NCI-H2081 (cell line): ENCODE measurements around the gene CAMSAP1.

Experiments used
- DNase-seq, 2 experiments: peaks; one replicate each; lab custom pipeline; 2025; lab: John Stamatoyannopoulos, UW

Gene CAMSAP1

GRCh38 chr9:135939351-135940265 lies 32.3 kb upstream of the CAMSAP1 start:
- DNase-seq: no peak

GRCh38 chr9:135937521-135938489 lies 30.5 kb upstream of the CAMSAP1 start:
- no peak for DNase-seq

- no peak for DNase-seq
Measured at GRCh38 chr9:135933114-135933513, 25.8 kb upstream of the CAMSAP1 start.

GRCh38 chr9:135932656-135933055 lies 25.3 kb upstream of the CAMSAP1 start:
- no peak for DNase-seq

GRCh38 chr9:135931349-135931820 lies 24.0 kb upstream of the CAMSAP1 start:
- DNase-seq: no peak

- no peak for DNase-seq
Measured at GRCh38 chr9:135930446-135931345, 23.4 kb upstream of the CAMSAP1 start.

- DNase-seq: no peak
Measured at GRCh38 chr9:135929656-135930445, 22.5 kb upstream of the CAMSAP1 start.

GRCh38 chr9:135928731-135929655 lies 21.6 kb upstream of the CAMSAP1 start:
- DNase-seq: no peak

- no peak for DNase-seq
Measured at GRCh38 chr9:135928074-135928730, 20.9 kb upstream of the CAMSAP1 start.

- no peak for DNase-seq
Measured at GRCh38 chr9:135927195-135928013, 20.1 kb upstream of the CAMSAP1 start.

- DNase-seq: no peak
Measured at GRCh38 chr9:135926402-135927194, 19.3 kb upstream of the CAMSAP1 start.

- no peak for DNase-seq
Measured at GRCh38 chr9:135925496-135926133, 18.3 kb upstream of the CAMSAP1 start.

- no peak for DNase-seq
Measured at GRCh38 chr9:135924628-135925338, 17.4 kb upstream of the CAMSAP1 start.

- DNase-seq: no peak
Measured at GRCh38 chr9:135923508-135923907, 16.2 kb upstream of the CAMSAP1 start.

- DNase-seq: no peak
Measured at GRCh38 chr9:135921749-135922310, 14.5 kb upstream of the CAMSAP1 start.
